Activated T-cell treated with anti-CD3 and anti-CD28 coated beads, Interleukin-2, amount 50 U/mL, for 4 hours (primary cell): ENCODE data around the gene NAA60. TPM values are rescaled to one million over a fixed set of nuclear protein-coding genes. Genes with fewer than 3 reads are reported as not detected.

Source experiments
- ATAC-seq, 2 donors: fragments of 200-7000 bp; cut with Tn5 transposase; one replicate each; pipeline ENCODE4 v1.10.0; 2021
- DNase-seq: peaks from one replicate; pipeline ENCODE4 v3.0.0-alpha.2; 2020
- H3K27me3 Mint-ChIP-seq: one replicate; pipeline ENCODE4 v1.8.0; 2021; ENCODE audit warnings: low read depth, mixed read lengths
- H3K36me3 Mint-ChIP-seq: one replicate; pipeline ENCODE4 v1.8.0; 2022; ENCODE audit warnings: mixed read lengths; ENCODE audit not compliant: insufficient read depth
- H3K4me1 Mint-ChIP-seq: one replicate; pipeline ENCODE4 v1.8.0; 2021; ENCODE audit warnings: low read depth, mixed read lengths
- H3K4me3 Mint-ChIP-seq: one replicate; pipeline ENCODE4 v1.8.0; 2021; ENCODE audit warnings: mild to moderate bottlenecking, moderate library complexity, mixed read lengths
- H3K9me3 Mint-ChIP-seq: one replicate; pipeline ENCODE4 v1.8.0; 2021; ENCODE audit warnings: mixed read lengths
- total RNA-seq, 3 donors: library from RNA; stranded (reverse); gene quantifications; one replicate each; pipeline ENCODE4 v1.2.1, GENCODE V29; 2021

The NAA60 gene
- total RNA-seq: 10 to 100 TPM; 27.3 to 29.3 (median 27.8) TPM

DNA sequence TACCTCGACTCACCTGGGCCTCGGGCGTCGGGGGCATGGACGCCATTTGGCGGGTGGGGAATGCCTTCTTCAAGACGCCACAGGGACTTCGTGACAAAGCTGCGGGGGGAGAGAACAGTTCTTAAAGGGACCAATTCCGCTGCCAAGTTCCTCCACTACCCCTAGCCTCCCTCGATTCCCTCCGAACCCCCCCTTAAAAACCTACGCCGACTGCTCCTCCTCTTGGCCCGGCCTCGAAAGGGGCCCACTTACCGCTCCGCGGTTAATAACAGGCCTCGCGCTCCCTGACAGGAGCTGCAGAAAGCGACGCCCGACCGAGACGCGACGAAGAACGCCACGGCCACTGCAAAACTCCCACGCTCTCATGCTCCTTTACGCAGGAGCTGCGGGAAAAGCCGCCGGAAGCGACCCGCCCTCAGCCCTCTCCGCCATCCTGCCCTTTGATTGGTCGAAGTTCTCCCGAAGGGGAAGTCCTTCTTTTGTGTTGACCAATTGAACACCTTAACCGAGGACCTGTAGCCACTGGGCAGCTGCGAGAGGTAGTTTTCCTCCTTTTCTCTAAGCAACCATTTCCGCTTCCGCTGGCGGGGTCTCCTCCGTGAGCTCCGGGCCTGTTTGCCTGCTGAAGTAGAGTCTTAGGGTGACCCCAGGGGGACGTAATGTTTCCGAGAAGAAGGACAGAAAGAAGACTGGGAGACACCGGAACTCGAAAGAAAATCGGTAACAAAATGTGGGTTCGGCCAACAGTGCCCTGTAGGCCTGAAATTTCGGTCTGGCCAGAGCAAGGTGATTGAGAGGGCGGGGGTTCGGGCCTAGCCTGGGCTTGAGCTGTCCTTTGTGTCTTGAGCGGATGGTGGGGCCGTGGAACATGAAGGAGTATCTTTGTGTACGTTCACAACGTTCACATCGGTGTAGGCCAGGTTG lies at the start of gene NAA60, which contains the start of gene ZNF597:
Gene NAA60 (plus strand): TSS at position 573 of the 924 bp plus-strand sequence. CDS start 32,548 bp downstream, outside the sequence.
Gene ZNF597 (minus strand): TSS at position 397 of the 924 bp plus-strand sequence. CDS start 351 bp downstream, at position 46.
- ATAC-seq (peak; percentile 93 to 95), DNase-seq (peak; percentile 70)
- Mint-ChIP-seq H3K4me3 (peak within 1 kb of the TSS; percentile 99), H3K36me3 (peaks cover 22% of the 10 kb centered on the region), H3K4me1 (peaks cover 23% of the 10 kb centered on the region), H3K27me3 (no peaks in the 10 kb centered on the region), H3K9me3 (peaks cover 4% of the 10 kb centered on the region)

DNA sequence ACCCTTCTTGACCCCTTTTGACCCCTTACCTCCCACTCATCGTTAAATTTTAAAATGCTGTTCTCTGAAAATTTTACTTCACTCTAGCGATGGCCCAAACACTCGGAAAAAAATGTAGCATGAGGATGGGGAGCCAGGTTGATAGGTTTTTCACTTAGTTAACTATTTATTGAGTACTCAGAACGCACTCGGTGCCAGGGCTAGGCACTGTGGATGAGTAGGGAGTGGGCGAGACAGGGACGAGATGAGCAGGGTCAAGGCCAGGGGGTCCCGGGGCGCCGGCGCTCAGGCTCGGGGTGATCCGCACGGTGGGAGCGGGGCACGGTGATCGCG lies 43.1 kb upstream of the NAA60 start:
- Mint-ChIP-seq H3K36me3 (peaks cover 50% of the 10 kb centered on the region), H3K4me3 (peak overlapping the region; percentile 95), H3K4me1 (peaks cover 50% of the 10 kb centered on the region), H3K27me3 (no peaks in the 10 kb centered on the region), H3K9me3 (peaks cover 16% of the 10 kb centered on the region)
- DNase-seq (no peak), ATAC-seq (peak in 1 of 2 donors; percentile 52)

DNA sequence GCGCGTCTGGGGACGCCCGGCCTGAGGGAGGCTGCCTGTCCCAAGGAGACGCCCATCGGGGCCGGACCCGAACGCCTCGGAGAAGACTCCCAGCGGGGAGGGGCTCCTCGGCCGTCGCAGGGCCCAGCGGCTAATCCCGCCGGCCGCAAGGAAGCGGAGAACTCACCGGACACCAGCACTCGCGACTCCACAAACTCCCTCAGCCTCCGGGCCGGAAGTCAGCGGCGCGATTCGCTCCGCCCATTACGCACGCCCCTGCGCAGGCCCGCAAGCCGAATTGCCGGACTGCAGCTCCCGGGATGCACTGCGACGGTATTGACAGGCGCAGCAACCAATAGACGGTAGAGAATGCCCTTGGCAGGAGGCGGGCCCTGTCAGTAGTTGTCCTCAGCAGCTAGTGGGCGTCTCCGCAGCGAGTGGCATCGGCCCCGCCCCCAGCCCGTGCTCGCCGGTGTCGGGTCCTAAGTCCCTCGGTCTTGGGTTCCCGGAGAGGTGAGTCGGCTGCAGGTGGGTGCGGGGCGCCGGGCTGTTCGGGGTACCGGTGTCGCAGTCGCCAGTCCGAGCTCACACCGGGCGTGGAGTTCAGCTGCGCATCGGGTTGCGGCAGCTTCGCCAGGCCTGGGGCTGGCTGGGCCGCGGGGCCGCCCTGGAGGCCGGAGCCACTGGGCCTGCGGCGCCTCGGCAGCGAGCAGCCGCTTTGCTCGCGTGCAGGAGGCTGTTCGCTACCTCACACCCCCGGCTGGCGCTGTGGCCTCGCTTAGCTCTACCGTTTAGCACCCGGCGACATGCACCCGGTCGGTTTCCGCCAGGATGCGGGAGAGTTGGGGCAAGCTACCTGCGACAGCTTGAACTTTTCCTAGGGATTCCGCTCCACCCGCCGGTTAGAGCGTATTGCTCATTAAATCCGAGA lies 42.4 kb upstream of the NAA60 start, which contains the start of the genes ZNF174 and ZSCAN32:
Gene ZNF174 (plus strand): TSS at position 437 of the 910 bp plus-strand sequence. CDS start 790 bp downstream, outside the sequence.
Gene ZSCAN32 (minus strand): TSS at position 226 of the 910 bp plus-strand sequence. CDS start 3,447 bp downstream, outside the sequence.
- Mint-ChIP-seq H3K4me3 (peak within 1 kb of the TSS; percentile 95), H3K9me3 (peaks cover 20% of the 10 kb centered on the region), H3K27me3 (no peaks in the 10 kb centered on the region), H3K4me1 (peaks cover 49% of the 10 kb centered on the region), H3K36me3 (peaks cover 50% of the 10 kb centered on the region)
- ATAC-seq (peak; percentile 98 to 99), DNase-seq (peak; percentile 97)

DNA sequence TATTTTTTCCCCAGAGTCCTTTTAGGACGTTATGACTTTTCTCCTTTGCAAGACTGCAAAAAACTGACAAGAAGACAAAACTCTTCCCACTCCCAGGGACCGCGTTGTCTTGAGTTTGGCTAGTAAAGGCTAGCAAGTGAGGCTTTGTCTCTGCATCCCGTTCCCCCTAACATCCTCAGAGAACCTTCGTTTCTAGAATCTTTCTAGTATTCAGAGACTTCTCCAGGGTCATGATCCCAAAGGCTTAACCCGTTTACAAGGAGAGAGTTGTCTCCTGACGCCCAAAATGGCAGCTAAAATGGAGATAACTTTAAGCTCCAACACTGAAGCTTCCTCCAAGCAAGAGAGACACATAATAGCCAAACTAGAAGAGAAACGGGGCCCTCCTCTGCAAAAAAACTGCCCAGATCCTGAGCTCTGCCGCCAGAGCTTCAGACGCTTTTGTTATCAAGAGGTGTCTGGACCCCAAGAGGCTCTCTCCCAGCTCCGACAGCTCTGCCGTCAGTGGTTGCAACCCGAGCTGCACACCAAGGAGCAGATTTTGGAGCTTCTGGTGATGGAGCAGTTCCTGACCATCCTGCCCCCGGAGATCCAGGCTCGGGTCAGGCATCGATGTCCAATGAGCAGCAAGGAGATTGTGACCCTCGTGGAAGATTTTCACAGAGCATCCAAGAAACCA lies 41.6 kb upstream of the NAA60 start:
- Mint-ChIP-seq H3K9me3 (peaks cover 21% of the 10 kb centered on the region), H3K4me1 (peaks cover 43% of the 10 kb centered on the region), H3K4me3 (peak overlapping the region; percentile 95), H3K27me3 (no peaks in the 10 kb centered on the region), H3K36me3 (peaks cover 52% of the 10 kb centered on the region)
- ATAC-seq (no peak), DNase-seq (no peak)

DNA sequence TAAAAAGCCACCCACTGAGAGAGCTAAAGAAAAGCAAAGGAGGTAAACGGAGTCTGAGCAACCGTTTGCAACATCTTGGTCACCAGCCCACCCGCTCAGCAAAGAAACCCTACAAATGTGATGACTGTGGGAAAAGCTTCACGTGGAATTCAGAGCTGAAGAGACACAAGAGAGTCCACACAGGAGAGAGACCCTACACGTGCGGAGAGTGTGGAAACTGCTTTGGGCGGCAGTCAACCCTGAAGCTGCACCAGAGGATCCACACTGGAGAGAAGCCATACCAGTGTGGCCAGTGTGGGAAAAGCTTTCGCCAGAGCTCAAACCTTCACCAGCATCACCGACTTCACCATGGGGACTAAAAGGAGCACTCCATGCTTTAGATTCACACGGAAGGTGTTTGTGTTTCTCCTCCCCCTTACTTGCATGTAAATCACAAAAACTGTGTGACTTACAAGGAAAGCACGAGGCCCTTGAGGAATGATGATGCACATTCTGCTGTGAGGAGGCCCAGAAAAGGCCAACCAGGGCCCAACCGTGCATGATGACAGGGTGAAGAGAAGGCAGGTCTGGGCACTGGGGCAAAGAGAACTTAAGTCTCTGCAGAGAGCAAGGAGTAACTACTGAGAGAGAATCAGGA lies 34.8 kb upstream of the NAA60 start:
- no peak overlapping the region for H3K4me3 Mint-ChIP-seq
- H3K4me1 Mint-ChIP-seq: peaks cover 5% of the 10 kb centered on the region
- H3K36me3 Mint-ChIP-seq: peaks cover 59% of the 10 kb centered on the region
- H3K9me3 Mint-ChIP-seq: peaks cover 43% of the 10 kb centered on the region
- ATAC-seq (no peak), DNase-seq (no peak)
- H3K27me3 Mint-ChIP-seq: no peaks in the 10 kb centered on the region

DNA sequence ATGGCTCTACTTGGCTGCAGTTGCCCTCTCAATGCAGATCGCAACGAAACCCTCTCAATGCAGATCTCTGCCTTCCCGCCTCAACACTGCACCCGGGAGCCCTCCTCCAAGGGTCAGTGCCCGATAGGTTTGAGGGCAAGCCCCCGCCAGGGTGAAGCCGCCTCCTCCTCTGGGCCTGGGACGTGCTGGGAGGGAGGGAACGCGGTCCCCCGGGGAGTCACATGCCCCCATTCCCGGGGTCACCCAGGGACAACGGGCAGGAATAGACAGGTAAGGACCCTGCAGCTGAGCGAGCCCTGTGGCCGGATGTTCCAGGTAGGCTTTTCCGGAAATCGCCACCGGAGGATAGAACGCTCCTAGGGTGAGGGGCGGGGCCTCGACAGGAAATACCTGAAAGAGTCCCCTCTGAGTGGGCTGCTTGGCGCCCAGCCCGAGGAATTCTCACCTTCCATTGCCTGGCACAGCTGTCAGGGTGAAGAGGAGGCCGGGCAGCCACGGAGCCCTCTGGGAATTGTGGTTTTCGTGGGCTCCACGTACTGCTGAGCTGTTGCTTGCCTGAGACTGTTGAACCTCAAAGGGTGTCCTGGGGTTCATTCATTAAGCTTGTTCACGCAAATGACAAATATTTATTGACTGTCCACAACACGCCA lies 29.6 kb upstream of the NAA60 start:
- Mint-ChIP-seq H3K27me3 (no peaks in the 10 kb centered on the region), H3K4me3 (no peak overlapping the region), H3K9me3 (peaks cover 36% of the 10 kb centered on the region), H3K36me3 (peaks cover 17% of the 10 kb centered on the region), H3K4me1 (no peaks in the 10 kb centered on the region)
- ATAC-seq (no peak), DNase-seq (no peak)

DNA sequence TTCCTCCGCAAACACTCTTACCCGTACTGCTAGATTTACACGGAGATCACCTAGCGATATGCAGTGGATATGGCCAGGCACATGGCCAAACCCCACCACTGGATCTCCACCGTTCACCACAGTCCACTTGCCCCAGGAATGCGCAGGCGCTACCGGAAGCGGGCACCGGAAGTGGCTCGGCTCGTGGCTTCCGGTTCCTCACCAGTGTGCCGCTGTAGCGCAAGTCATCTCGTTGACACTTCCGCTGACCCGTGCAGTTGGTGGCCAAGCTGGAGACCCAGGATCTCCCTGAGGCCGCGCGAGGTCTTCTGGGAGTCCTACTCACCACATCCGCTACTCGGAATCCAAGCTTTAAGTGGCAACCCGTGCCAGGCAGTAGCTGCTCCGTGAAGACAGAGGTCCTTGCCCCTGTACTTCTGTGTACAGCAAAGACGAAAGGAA lies 11.7 kb upstream of the NAA60 start:
- Mint-ChIP-seq H3K4me1 (peaks cover 12% of the 10 kb centered on the region), H3K4me3 (peak overlapping the region; percentile 56), H3K36me3 (peaks cover 8% of the 10 kb centered on the region), H3K9me3 (peaks cover 8% of the 10 kb centered on the region), H3K27me3 (no peaks in the 10 kb centered on the region)
- ATAC-seq: peak; percentile 81 to 90
- DNase-seq: peak; percentile 12

DNA sequence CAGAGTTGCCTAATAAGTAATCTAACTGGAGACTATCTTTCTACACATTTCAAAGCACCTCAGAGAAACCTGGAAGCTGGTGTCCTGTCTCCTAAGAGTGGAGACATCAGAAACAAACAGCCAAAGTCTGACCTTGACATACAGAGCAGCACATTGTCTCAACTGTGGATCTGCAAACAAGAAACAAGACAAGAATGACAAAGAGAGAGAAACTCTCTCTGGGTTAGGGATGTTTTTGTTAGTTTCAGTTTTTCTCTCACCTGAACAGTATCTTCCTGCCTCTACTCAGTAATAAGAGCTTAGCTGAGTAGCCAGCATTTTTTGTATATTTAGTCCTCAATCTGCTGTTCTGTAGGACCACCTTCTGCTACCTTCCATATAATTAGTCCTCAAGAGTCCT lies 9.1 kb upstream of the NAA60 start:
- H3K4me3 Mint-ChIP-seq: no peak overlapping the region
- H3K4me1 Mint-ChIP-seq: peaks cover 14% of the 10 kb centered on the region
- H3K9me3 Mint-ChIP-seq: peaks cover 8% of the 10 kb centered on the region
- ATAC-seq: no peak
- peaks cover 3% of the 10 kb centered on the region for H3K27me3 Mint-ChIP-seq
- H3K36me3 Mint-ChIP-seq: peaks cover 12% of the 10 kb centered on the region
- no peak for DNase-seq

DNA sequence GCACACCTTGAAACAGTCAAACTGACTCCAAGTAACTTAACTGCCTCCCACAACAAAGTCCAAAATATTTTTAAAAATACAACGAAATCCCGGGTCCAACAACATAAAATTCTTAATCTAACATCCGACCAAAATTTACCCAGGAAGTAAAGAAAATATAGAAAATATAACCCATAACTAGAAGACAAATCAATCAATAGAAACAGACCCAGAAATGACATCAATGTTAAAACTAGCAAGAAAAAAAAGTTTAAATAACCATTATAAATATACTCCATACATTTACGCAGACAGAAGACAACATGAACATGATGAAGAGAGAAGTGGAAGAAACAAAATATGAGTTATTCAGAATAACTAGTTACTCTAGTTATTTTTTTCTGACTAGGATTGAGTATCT lies 3.8 kb upstream of the NAA60 start:
- H3K9me3 Mint-ChIP-seq: peaks cover 4% of the 10 kb centered on the region
- no peak overlapping the region for H3K4me3 Mint-ChIP-seq
- peaks cover 24% of the 10 kb centered on the region for H3K36me3 Mint-ChIP-seq
- DNase-seq (no peak), ATAC-seq (no peak)
- H3K4me1 Mint-ChIP-seq: peaks cover 18% of the 10 kb centered on the region
- peaks cover 3% of the 10 kb centered on the region for H3K27me3 Mint-ChIP-seq

DNA sequence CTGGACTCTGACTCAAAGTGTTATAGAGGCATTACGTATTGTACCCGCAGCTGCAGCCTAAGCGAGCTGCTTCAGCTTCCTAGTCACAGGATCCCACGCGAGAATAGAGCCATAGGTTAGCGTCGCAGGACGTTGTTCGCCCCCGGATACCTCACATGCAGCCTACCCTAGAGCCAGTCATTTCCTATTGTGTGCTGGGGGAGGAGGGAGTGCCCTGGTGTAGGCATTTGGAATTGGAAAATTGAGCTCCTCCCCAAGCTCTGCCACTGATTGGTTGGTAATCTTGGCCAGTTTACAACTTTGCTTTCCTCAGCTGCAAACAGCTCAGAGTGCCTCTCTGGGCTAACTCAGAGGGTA lies 530 bp downstream of the NAA60 start:
- Mint-ChIP-seq H3K27me3 (no peaks in the 10 kb centered on the region), H3K4me1 (peaks cover 23% of the 10 kb centered on the region), H3K9me3 (peaks cover 4% of the 10 kb centered on the region), H3K36me3 (peaks cover 22% of the 10 kb centered on the region), H3K4me3 (peak overlapping the region; percentile 99)
- DNase-seq: peak; percentile 18
- peak; percentile 70 for ATAC-seq

DNA sequence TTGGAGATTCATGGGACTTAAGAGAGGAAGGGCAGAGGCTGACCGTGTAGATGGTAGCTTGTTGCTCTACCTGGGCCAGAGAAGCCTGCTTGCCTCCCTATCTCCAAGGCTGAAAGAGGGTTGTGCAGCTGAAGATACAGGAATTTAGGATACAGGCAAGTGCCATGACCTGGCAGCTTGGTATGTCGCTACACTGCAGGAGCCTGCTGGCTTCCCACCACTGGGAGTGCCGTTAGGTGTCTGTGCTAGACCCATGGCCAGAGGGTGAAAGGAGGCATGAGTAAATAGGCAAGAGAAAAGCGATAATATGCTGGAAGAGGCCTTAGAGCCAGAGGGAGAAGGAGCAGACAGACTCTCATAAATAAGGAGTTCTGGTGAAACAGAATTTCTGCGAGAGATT lies 10.6 kb downstream of the NAA60 start:
- Mint-ChIP-seq H3K4me1 (peaks cover 12% of the 10 kb centered on the region), H3K9me3 (no peaks in the 10 kb centered on the region), H3K4me3 (peak overlapping the region; percentile 33), H3K36me3 (peaks cover 2% of the 10 kb centered on the region), H3K27me3 (no peaks in the 10 kb centered on the region)
- ATAC-seq: no peak
- no peak for DNase-seq

DNA sequence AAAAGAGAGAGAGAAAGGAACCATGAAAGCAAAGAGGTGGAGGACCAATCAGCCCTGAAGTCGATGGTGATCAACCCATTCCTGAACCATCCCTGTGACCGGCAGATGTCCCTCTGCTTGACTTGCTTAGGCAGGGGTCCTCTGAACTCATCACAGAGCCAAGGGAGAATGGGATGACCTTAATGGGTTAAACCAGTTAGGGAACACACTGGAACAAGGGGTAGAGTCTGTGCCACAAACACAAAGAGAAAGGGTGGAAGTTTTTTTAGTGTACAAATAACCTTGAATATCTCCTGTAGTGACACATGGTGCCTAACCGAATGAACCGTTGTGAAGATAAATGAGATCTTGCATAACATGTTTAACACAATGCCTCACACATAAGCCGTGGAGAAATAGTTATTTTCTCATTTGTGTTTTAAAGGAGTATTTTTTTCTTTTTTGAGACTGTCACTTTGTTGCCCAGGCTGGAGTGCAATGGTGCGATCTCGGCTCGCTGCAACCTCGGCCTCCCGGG lies 11.2 kb downstream of the NAA60 start:
- Mint-ChIP-seq H3K4me3 (peak overlapping the region; percentile 33), H3K36me3 (peaks cover 2% of the 10 kb centered on the region), H3K9me3 (no peaks in the 10 kb centered on the region), H3K27me3 (no peaks in the 10 kb centered on the region), H3K4me1 (peaks cover 18% of the 10 kb centered on the region)
- ATAC-seq (no peak), DNase-seq (no peak)
